Measurements from ENCODE around the gene IFRD2.
"Not testable (repeated sequence)": the region's sequence is repeated elsewhere in the genome, so short reads cannot be mapped to it uniquely, and the experiment has no call there.

The IFRD2 gene

DNA sequence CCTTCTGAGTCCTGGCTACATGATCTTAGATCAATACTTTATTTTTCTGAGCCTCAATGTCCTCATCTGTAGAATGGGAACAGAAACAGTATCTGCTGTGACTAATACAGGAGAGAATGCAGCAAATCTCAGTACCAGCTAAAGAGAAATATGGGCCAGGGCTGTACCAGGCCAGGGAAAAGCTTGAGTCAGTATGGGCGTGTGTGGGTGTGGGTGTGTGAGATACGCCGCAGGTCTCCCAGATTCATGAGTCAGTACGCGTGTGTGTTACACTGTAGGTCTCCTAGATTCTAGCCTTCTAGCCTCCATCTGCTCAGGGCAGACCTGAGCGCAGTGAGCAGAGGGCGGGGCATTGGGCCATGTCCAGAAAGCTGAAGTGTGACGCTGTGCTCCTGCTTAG lies 41.0 kb downstream of the IFRD2 start:
- DNase-seq (ENCODE audit: low read depth): no peak

DNA sequence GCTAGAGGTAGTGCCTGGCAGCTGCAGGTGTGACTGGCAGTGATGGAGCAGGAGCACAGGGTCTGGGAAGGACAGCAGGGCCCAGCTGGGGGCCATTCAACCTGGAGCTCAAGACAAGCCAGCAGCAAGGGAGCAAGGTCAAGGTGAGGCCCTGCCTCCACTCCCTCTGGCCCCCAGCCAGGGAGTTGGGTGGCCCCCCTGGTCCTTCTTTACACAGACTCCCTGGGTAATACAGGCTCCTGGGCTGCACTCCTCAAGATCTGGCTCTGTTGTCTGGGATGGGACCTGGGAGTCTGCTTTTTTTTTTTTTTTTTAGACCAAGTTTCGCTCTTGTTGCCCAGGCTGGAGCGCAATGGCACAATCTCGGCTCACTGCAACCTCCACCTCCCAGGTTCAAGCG lies 41.7 kb downstream of the IFRD2 start:
- no peak for DNase-seq (ENCODE audit: low read depth)

DNA sequence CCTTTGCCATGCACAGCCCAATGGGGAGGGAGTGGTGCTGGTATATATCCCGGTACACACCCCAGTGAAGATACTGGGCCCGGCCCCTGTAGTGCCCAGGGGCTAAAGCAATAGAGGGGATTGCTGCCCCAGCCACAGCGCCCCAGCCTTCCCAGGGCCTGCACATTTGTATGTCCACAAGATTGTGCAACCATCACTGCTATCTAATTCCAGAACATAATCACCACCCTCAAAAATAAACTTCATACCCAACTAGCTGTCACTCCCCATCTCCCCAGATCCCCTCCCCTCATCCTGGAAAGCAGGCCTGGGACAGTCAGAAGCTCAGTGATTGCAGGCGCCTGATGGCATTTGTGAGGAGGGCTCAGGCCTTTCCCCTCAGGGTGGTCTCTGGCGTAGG lies 42.8 kb downstream of the IFRD2 start:
- no peak for DNase-seq (ENCODE audit: low read depth)

DNA sequence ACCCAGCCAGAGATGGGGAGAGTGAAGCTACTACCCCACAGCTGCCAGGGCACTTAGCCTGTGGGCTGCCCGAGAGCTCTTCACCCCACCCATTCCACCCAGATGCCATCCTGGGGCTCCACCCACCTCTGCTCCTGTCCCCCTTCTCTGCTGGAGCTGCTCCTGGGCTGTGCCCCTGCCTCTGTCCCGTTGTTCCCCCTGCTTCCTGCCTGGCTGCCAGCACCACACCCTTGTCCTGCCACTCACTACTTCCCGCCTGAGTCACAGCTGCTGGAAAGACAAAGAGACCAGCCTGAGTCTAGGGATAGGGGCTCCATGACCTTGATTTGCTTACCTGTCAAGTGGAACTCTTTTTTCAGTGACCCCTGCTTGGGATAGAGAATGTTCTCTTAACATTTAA lies 43.8 kb downstream of the IFRD2 start:
- no peak for DNase-seq (ENCODE audit: low read depth)

DNA sequence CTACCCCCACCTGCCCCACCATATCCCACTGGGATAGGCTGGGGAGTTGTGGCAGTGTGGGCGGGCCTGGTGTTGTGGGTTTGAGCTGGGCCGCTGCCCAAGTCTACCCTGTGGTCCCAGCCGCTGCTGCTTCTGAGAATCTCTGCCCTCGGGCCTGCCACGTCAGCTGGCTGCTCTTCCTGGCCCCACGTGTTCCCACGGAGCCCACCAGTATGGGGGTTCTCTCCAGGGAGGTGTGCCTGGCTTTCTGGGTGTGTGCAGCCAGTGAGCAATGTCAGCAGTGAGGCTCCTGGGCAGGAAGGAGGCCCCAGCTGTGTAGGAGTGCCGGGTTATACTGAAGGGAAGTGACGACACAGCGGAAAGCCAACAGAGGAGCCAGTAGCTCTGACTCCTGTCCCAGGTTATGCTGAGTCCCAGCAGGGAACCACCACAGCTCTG lies 45.7 kb downstream of the IFRD2 start:
- DNase-seq (ENCODE audit: low read depth): peak; percentile 75

DNA sequence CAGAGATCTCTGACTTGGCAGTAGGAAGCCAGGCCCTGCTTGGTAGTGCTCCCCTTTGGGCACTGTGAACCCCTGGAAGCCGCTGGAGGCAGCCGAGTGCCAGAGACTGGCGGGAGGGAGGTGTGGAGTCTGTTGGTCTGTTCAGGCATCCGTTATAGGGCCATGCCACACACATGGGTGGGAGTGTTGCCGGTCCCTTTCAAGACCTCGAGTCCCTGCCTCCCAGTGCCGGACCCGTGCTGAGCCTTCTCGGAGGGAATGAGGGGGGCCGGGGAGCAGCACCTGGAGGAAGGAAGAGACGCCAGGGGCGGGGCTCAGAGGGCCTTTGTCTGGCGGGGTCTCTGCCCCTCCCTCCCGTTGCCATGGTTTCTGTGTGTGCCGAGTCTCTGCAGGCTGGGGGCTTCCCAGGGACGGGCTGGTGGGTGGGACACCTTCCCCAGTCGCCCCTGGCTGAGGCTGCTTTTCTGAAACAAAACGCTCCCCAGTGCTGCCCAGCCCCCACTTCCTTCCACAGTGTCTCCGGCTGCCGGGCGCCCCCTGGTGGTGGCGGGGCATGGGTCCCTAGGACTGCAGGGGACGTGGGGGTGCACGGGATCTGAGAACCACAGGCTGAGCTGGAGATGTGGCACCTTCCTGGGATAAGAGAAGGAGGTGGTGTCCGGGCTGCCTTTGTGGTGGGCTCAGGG lies 46.3 kb downstream of the IFRD2 start:
- DNase-seq (ENCODE audit: low read depth): no peak

DNA sequence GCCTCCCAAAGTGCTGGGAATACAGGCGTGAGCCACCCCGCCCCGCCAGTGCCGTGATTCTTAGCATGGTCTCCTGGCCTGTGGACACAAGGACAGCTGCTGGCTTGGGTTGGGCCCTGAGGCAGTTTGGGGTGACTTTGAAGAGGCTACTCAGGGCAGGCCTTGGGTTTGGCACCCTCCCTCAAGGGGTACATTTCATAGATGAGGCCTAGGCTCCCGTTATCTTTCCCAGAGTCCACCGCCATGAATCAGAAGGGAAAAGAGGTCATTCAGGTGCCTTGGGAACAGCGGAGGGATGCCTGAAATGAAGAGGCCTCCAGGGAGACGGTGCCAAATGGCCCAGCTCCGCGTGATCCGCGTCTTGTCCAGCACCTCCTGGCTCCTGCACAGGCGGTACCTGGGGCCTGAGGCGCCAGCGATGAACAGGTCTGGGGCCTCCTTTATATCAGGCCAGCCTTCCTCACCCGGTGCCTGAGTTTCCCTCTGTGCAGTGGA lies 46.9 kb downstream of the IFRD2 start:
- no peak for DNase-seq (ENCODE audit: low read depth)

GRCh38 chr3:50244813-50245212 lies 47.4 kb downstream of the IFRD2 start:
- not testable (repeated sequence) for DNase-seq (ENCODE audit: low read depth)

GRCh38 chr3:50243543-50243895 lies 48.7 kb downstream of the IFRD2 start:
- no peak for DNase-seq (ENCODE audit: low read depth)

- DNase-seq (ENCODE audit: low read depth): no peak
Observed at GRCh38 chr3:50242851-50243542, 49.2 kb downstream of the IFRD2 start.

- DNase-seq (ENCODE audit: low read depth): no peak
Observed at GRCh38 chr3:50242381-50242770, 49.9 kb downstream of the IFRD2 start.

GRCh38 chr3:50241713-50242380 lies 50.4 kb downstream of the IFRD2 start:
- DNase-seq (ENCODE audit: low read depth): no peak

DNA sequence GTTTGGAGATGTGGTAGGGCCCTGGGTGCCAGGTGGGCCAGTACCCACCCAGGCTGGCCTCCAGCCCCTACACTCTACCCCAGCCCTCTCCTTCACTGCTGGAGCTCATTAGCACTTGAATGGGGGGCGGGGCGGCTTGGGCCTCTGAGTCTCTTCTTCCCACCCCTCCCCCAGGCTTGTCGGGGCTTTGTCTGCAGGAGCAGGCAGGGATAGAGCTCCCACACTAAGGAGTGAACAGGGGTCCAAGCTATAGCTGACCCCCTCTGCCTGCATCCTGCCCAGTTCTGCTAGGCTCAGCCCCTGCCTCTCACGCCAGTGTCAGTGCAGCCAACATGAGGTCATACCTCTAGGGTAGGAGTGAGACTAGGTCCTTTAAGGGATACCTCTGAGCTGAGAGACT lies 51.1 kb downstream of the IFRD2 start:
- no peak for DNase-seq (ENCODE audit: low read depth)

- DNase-seq (ENCODE audit: low read depth): no peak
Observed at GRCh38 chr3:50239649-50240048, 52.6 kb downstream of the IFRD2 start.

GRCh38 chr3:50238549-50239026 lies 53.6 kb downstream of the IFRD2 start:
- DNase-seq (ENCODE audit: low read depth): no peak

DNA sequence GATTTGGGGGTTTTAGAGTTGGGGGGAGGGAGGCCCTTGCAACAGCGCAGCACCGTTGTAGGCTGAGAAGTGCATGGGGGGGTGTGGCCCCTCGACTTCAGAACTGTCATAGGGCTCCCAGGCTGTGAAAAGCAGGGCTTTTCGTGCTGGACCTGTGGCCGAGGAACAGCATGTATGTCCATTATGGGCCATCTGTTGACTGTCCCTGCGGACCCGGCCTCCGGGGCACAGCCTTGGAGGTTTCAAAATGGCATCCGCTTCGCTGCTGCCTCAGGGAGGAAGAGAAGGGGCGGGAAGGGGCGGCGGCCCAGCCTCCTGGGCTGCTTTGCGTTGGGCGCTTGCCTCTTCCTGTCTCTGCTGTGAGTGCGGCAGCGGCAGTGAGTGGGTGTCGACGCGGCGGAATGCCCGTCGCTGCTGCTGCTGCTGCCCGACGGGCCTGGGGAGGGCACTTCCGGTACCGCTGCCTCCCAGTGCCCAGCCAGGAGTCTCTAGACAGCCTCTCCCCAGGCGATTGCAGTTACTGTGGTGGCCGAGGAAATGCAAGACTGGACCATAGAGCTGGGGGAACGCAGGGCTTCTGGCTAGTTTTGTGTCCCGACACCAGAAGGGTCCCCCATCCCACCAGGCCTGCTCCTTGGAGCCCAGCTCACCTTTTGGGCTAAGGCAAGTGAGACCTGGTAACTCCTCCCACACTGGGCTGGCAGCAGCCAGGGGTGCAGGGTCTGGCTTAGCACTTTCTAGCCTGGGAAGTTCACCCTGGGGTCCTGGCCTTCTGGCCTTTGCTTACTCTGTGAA lies 54.3 kb downstream of the IFRD2 start:
- peak; percentile 53 for DNase-seq (ENCODE audit: low read depth)

Measured in GM04503 (cell line).